HG02763 (cell line): ENCODE results near the gene ARHGAP26.
"Not testable (repeated sequence)": the region's sequence is repeated elsewhere in the genome, so short reads cannot be mapped to it uniquely, and the experiment has no call there.

Source experiments
- ATAC-seq: cut with Tn5 transposase; IDR thresholded peaks from one replicate; pipeline ENCODE4 v1.9.1; 2021; ENCODE audit warnings: mild to moderate bottlenecking, moderate library complexity; ENCODE audit not compliant: unreplicated experiment

The ARHGAP26 gene

DNA sequence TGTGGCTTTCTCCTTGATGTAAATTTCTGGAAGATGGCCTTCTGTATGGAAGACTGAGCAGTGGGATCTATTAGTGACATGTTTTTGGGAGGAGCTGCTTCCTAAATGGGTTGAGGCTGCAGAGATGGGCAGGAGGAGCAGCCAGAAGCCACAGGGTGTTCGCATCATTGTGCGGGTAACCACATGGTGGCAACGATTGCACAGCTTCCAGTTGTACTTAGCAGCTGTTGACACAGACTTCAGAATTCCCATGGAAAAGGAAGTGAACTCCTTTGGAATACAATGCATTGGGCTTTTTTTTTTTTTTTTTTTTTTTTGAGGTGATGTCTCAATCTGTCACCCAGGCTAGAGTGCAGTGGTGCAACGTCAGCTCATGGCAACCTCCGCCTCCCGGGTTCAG is 336.0 kb downstream of the ARHGAP26 start:
- no peak for ATAC-seq

DNA sequence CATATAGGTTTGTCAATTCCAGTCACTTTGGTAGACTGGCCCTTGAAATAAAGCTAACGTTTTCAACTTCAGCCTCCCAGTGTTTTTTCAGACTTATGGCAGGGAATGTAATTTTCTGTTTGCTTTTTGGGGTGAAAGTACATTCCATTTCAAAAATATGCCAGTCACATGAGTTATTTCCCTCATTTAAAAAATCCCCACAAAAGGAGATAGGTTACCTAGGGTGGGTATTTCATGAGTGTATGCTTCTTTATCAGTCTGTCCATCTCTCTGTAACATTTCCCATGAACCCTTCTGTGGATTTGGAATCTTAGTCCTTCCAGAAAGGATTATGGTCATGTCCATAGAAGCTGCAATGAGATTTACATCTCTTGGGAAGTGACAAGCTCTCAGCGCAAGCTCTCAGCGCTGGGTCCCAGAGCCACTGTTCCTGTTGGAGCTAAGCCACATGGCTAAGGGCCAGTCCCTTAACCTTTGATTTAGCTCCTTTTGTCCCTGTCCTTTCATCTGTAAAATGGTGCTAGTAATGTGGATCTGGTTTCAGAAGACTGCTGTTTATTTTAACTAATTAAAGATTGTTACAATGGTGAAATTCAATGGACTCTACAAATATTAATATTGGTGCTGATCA is 338.4 kb downstream of the ARHGAP26 start:
- no peak for ATAC-seq

GRCh38 chr5:143110591-143110990 is 340.4 kb downstream of the ARHGAP26 start:
- no peak for ATAC-seq

DNA sequence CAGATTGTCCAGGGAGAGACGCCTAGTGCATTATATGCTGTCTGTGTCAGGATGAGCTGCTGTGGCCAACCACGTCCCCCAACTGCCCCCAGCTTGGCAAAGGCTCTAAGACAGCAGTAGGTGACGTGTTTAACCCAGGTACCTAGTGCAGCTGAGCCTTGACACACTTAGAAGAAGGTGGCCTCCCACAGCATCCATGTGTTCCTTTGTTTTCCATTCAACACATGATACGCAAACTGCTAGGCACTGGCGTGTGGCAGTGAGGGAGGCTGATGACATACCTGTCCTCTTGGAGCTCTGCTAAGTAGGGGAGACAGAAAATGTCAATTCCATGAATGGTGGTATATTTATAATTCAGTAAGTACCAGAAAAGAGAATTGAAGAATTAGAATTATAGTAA is 341.6 kb downstream of the ARHGAP26 start:
- ATAC-seq, result no peak

- ATAC-seq, result no peak
Measured at GRCh38 chr5:143113461-143113860, 343.3 kb downstream of the ARHGAP26 start.

DNA sequence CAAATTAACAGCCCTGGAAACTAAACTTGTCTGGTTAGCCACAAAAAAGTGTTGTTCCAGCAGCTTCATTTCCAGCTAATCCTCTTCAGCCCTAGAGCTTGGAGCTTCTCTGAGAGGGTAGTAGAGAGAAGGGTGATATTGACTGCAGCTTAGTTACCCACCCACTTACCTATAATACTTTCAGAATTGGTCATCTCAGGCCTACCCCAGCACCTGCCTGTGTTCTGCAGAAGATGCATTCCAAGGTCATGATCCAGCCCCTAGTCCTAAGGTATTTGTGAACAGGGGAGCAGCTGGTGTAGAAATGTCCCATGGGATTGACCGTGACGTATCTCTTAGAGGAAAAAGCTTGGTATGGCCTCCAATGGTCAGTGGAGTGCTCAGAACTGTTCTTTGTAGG is 344.3 kb downstream of the ARHGAP26 start:
- peak; percentile 33 for ATAC-seq

DNA sequence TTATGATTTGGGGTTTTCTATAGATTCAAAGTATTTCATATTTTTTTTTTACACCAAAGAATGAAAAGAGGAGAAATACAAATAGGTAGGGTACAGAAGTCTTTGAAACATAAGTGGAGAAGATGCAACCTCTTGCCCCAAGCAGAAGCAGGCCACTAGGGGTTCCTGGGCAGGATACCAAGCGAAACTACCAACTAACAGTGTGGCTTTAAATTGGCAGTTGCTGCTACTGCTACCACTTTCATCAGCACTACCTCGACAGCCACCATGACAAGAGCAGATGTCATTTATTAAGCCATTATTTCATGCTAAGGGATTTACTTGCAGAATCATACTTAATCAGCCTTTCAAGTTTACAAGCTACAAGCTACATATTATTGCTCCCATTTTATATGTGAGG is 345.2 kb downstream of the ARHGAP26 start:
- ATAC-seq, result no peak

GRCh38 chr5:143116814-143117213 is 346.6 kb downstream of the ARHGAP26 start:
- ATAC-seq, result no peak

DNA sequence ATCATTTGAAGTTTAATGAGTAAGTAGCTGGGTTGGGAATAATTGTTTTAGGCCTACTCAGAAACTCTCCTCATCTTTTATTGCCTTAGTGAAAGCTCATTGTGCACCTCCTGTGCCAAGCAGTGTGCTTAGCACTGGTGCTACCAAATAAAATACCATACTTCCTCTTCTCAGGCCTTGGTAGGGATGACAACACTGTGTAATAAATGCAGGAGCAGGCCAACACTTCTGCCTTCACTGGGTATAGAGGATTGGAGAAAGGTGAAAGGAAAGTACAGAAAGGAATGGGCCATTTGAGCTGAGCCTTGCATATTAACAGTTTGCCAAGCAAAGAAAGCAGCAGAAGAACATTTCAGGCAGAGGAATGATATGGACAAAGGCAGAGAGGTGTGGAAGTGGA is 347.6 kb downstream of the ARHGAP26 start:
- ATAC-seq, result no peak

- no peak for ATAC-seq
Measured at GRCh38 chr5:143118222-143118621, 348.0 kb downstream of the ARHGAP26 start.

GRCh38 chr5:143118818-143119217 is 348.6 kb downstream of the ARHGAP26 start:
- ATAC-seq, result not testable (repeated sequence)

- ATAC-seq, result peak; percentile 58
Measured at GRCh38 chr5:143119291-143119769, 349.2 kb downstream of the ARHGAP26 start.

DNA sequence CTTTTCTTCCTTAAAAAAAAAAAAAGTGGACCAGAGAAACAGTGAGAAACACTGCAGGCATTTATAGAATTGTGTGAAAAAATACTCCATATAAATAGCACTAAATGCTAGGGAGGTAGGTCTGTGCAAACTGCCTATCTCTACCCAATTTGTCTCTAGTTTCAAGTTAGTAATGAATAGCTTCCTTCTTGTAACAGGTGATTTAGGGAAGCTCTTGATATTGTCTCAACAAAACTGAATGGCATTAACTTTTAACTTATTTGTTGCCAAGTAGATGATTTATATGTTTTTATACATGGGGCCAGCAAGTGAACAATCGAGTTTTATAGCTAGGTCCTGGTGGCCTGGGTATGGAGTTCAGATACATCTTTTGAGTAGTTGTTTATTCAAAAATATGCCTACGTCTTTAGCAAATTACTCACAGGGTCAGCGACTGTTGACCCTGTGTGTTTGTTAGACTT is 349.7 kb downstream of the ARHGAP26 start:
- no peak for ATAC-seq

GRCh38 chr5:143120460-143121134 is 350.4 kb downstream of the ARHGAP26 start:
- no peak for ATAC-seq

DNA sequence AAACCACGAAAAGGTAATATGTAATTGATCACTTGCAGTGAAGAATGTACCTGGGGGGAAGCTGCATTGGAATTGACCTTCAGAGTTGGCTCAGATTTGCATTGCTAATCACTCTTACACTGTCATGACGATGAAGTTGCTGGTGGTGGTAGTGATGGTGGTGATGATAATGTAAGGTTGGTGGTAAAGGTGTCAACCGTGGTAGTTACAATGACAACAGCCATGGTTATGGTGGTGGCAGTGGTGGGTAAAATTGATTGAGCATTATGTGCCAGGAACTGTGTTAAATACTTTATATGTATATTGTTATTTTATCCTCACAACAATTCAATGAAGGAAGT is 350.9 kb downstream of the ARHGAP26 start:
- no peak for ATAC-seq

DNA sequence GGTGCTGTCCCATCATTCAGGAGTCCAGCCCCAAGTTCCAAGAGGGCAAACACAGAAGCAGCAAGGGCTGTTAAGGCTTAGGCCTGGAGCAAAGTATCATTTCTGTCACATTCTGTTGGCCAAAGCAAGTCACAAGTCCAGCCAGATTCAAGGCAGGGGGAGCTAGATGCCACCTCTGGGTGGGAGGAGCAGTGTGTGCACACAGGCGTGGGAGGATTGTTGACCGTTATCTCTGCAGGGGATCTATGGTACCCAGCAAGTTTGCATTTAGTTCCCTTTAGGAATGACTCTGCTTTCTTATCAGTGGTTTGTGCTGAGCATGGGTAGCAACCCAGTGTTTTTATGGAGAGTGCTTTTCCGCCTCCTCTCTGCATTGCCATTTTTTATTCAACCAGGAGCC is 354.4 kb downstream of the ARHGAP26 start:
- ATAC-seq, result peak; percentile 46

DNA sequence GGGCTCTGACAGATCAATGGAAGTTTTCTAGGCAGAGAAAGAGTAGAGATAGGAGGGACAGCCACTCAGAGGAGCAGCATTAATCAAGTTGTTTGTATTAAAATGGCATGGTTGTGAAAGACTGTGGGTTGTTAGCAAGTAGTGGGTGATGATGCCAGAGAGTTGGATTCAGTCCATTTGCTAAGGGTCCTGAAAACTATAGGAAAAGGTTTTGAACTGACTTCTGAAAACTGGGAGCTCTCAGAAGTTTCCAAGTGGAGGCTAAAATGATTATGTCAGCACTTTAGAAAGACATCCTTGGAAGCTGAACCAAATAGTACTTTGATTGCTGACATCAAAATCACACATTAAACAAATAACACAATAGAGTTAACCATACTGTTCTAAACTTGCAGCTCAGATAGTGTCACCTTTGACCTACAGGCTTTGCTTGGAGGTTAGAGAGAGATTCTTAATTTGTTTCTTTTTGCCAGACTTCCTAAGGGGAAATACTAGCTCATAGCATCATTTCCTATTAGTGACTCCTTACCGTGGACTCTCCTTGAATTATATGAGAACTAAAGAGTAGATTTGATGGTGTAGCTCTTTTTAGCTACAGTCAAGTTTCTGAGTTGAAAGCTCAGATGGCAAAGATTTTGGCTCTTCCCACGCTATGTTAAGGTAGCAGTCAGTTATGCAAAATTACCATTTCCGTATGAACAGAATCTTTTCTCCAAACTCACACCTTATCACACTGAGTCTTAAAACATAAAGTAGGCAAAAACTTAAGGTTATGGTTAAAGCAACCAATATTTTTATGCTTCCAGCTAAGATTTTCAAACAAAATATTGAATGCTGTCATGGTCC is 356.2 kb downstream of the ARHGAP26 start:
- no peak for ATAC-seq

- ATAC-seq, result no peak
Measured at GRCh38 chr5:143128412-143129071, 358.4 kb downstream of the ARHGAP26 start.

DNA sequence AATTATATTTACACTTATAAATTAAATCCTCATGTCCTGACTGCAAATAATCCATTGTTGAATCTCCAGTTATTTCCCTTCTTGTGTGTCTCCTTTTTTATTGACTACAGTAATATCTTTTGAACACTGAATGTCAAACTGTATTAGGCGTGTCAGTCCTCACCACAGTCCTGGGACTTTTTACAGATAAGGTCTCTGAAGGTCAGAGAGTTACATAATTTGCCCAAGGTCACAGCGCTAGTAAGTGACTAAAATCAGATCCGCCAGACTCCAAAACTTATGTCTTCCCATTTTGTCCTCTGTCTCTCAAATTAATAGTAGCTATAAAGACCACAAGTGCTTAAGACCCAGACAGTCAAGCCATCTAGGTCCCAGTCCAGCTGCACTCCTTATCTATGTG is 359.0 kb downstream of the ARHGAP26 start:
- ATAC-seq, result no peak

- ATAC-seq, result no peak
Measured at GRCh38 chr5:143129910-143130612, 359.9 kb downstream of the ARHGAP26 start.
